IPS-15b (cell line): ENCODE data around the gene BRME1.

Experiments used
- H3K27me3 ChIP-seq: one replicate; pipeline ENCODE4 v1.6.1; 2013; ENCODE audit warnings: low read length; ENCODE audit not compliant: control insufficient read depth, insufficient read depth
- H3K36me3 ChIP-seq: one replicate; pipeline ENCODE4 v1.6.1; 2013; ENCODE audit warnings: low read length; ENCODE audit not compliant: control insufficient read depth, insufficient read depth
- H3K4me1 ChIP-seq: one replicate; pipeline ENCODE4 v1.6.1; 2013; ENCODE audit warnings: mild to moderate bottlenecking, low read length; ENCODE audit not compliant: control insufficient read depth, insufficient read depth
- H3K4me3 ChIP-seq: one replicate; pipeline ENCODE4 v1.5.1; 2013; ENCODE audit warnings: low read depth, low read length
- H3K9ac ChIP-seq: one replicate; pipeline ENCODE4 v1.6.1; 2013; ENCODE audit warnings: low read depth, mild to moderate bottlenecking, low read length
- H3K9me3 ChIP-seq: one replicate; pipeline ENCODE4 v1.6.1; 2013; ENCODE audit warnings: mild to moderate bottlenecking, low read length; ENCODE audit not compliant: control insufficient read depth, insufficient read depth

Gene BRME1

DNA sequence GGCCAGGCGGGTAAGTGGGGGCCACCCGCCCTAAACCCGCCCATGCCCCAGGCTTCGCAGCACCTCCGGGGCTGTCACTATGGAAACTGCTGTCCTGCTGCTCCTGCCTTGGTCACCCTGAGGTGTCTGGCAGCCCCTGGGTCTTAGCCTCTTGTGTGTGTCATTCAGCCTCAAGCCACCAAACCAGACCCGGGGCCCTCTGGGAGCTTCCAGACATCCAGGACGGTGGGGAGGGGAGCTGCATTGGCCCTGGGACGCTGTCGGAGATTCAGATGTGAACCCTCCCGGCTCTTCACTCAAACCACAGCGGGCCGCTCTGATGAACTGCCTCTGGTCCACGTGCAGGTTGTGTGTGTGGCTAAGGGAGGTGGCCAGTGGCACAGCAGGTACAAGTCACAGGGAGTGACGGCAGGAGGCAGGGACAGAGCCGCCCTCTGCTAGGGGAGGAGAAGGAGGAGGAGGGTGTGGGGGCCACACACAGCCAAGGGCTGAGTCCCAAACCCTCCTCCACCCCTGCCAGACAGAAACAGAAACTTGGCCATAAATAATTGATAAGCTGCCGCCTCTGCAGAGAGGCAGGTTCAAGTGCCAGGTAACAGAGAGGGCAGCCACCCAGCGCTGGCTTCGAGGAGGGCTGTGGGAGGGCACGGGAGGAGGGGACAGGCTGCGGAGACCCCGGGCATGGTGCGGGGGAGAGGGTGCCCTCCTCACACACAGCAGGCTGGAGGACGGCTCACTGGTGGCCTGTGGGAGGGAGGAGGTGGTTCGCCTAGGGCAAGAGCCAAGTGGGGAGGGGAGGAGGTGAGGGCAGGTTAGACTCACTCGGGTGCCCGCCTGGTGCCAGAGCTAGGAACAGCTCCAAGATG lies 21.0 kb downstream of the BRME1 start:
- Histone ChIP-seq H3K4me3 (no peak overlapping the region), H3K9me3 (no peaks in the 10 kb centered on the region), H3K4me1 (peaks cover 10% of the 10 kb centered on the region), H3K36me3 (no peaks in the 10 kb centered on the region), H3K9ac (no peak overlapping the region), H3K27me3 (no peaks in the 10 kb centered on the region)

- no peaks in the 10 kb centered on the region for H3K9me3 ChIP-seq
- H3K4me3 ChIP-seq, result no peak overlapping the region
- no peak overlapping the region for H3K9ac ChIP-seq
- H3K4me1 ChIP-seq, result peaks cover 10% of the 10 kb centered on the region
- H3K27me3 ChIP-seq, result no peaks in the 10 kb centered on the region
- no peaks in the 10 kb centered on the region for H3K36me3 ChIP-seq
Observed at GRCh38 chr19:13883516-13884064, 22.3 kb downstream of the BRME1 start.

DNA sequence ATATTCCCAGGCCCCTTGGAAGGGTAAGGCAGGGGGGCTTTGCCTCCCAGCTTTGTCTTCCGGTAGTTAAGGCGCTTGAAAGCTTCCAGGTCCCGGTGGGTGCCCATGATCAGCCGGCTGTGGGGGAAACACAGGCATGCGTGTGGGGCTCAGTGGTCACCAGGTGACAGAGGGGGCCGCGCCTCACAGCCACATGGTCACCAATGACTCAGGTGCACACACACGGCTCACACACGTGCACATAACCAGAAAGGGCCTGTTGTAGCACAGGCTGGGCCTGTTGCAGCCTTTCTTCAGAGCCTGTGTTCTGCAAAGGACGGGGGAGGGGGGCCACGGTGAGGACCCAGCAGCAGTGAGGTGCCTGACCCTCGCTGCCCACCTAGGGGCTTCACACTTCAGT lies 23.1 kb downstream of the BRME1 start:
- H3K4me3 ChIP-seq, result no peak overlapping the region
- H3K4me1 ChIP-seq, result peaks cover 10% of the 10 kb centered on the region
- H3K36me3 ChIP-seq, result no peaks in the 10 kb centered on the region
- no peaks in the 10 kb centered on the region for H3K9me3 ChIP-seq
- no peaks in the 10 kb centered on the region for H3K27me3 ChIP-seq
- no peak overlapping the region for H3K9ac ChIP-seq

DNA sequence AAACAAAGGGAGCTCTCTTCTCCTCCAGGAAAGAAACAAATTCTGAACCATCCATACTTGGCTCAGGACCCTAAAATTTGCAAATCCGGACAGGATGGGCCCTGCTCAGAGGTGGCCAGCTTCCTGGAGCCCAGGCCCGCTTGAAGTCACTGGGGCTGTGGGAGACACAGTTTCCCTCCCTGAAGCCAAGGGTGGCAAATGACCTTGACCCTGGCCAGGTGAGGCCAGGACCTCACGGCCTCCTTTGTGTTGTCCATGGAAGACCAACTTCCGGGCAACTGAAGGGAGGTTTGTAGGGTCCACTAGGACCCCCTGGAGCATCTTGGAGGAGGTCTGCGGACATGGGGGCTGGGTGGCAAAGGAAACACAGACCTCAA lies 23.5 kb downstream of the BRME1 start:
- Histone ChIP-seq H3K4me3 (no peak overlapping the region), H3K9ac (no peak overlapping the region), H3K36me3 (no peaks in the 10 kb centered on the region), H3K4me1 (peaks cover 10% of the 10 kb centered on the region), H3K9me3 (no peaks in the 10 kb centered on the region), H3K27me3 (no peaks in the 10 kb centered on the region)

GRCh38 chr19:13881692-13882418 lies 24.1 kb downstream of the BRME1 start:
- peaks cover 10% of the 10 kb centered on the region for H3K4me1 ChIP-seq
- no peak overlapping the region for H3K4me3 ChIP-seq
- no peaks in the 10 kb centered on the region for H3K9me3 ChIP-seq
- H3K36me3 ChIP-seq, result no peaks in the 10 kb centered on the region
- peaks cover 4% of the 10 kb centered on the region for H3K27me3 ChIP-seq
- H3K9ac ChIP-seq, result no peak overlapping the region

- Histone ChIP-seq H3K4me3 (no peak overlapping the region), H3K36me3 (no peaks in the 10 kb centered on the region), H3K27me3 (peaks cover 4% of the 10 kb centered on the region), H3K9me3 (no peaks in the 10 kb centered on the region), H3K4me1 (peaks cover 10% of the 10 kb centered on the region), H3K9ac (no peak overlapping the region)
Observed at GRCh38 chr19:13881251-13881691, 24.6 kb downstream of the BRME1 start.

GRCh38 chr19:13880059-13881043 lies 25.6 kb downstream of the BRME1 start:
- H3K4me1 ChIP-seq, result peaks cover 10% of the 10 kb centered on the region
- H3K9ac ChIP-seq, result peak overlapping the region; percentile 49
- H3K36me3 ChIP-seq, result no peaks in the 10 kb centered on the region
- H3K4me3 ChIP-seq, result peak overlapping the region; percentile 43
- H3K9me3 ChIP-seq, result no peaks in the 10 kb centered on the region
- H3K27me3 ChIP-seq, result peaks cover 11% of the 10 kb centered on the region

DNA sequence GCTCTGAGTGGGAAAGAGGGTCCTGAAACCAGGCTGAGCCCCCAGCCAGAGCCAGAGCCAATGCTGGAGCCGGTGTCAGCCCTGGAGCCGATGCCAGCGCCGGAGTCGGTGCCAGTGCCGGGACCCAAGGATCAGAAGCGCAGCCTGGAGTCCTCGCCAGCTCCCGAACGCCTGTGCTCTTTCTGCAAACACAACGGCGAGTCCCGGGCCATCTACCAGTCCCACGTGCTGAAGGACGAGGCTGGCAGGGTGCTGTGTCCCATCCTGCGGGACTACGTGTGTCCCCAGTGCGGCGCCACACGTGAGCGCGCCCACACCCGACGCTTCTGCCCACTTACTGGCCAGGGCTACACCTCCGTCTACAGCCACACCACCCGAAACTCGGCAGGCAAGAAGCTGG lies 28.6 kb downstream of the BRME1 start:
- H3K9ac ChIP-seq, result no peak overlapping the region
- H3K9me3 ChIP-seq, result no peaks in the 10 kb centered on the region
- peaks cover 34% of the 10 kb centered on the region for H3K27me3 ChIP-seq
- H3K4me1 ChIP-seq, result peaks cover 10% of the 10 kb centered on the region
- H3K36me3 ChIP-seq, result no peaks in the 10 kb centered on the region
- H3K4me3 ChIP-seq, result no peak overlapping the region

- Histone ChIP-seq H3K27me3 (peaks cover 39% of the 10 kb centered on the region), H3K36me3 (no peaks in the 10 kb centered on the region), H3K4me1 (peaks cover 10% of the 10 kb centered on the region), H3K9me3 (no peaks in the 10 kb centered on the region), H3K9ac (no peak within 1 kb of the TSS), H3K4me3 (no peak within 1 kb of the TSS)
Observed at GRCh38 chr19:13876834-13877233, 29.1 kb downstream of the BRME1 start, which contains the start of gene NANOS3. NANOS3 (plus strand) TSS chr19:13877134; CDS start chr19:13877249, 115 bp downstream.

DNA sequence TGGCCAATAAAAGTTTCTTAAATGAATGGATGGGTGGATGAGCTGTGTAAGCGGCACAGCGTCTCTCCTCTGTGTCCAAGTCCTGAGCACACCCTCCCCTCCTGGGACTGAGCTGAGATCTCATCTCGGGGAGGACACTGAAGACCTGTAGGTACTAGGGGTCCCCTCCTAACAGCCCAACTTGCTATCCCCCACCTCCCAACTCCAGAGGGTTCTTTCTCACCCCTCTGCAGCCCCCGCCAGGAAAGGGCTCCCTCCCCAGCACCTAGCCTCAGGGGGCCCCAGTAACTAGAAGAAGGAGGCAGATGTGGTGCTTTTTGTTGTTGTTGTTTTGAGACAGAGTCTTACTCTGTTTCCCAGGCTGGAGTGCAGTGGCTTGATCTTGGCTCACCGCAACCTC lies 30.1 kb downstream of the BRME1 start:
- H3K9ac ChIP-seq, result no peak overlapping the region
- H3K27me3 ChIP-seq, result peaks cover 49% of the 10 kb centered on the region
- H3K9me3 ChIP-seq, result no peaks in the 10 kb centered on the region
- H3K4me3 ChIP-seq, result no peak overlapping the region
- no peaks in the 10 kb centered on the region for H3K36me3 ChIP-seq
- H3K4me1 ChIP-seq, result peaks cover 5% of the 10 kb centered on the region
